Measurements from ENCODE around the gene MBTPS1.

Gene MBTPS1

DNA sequence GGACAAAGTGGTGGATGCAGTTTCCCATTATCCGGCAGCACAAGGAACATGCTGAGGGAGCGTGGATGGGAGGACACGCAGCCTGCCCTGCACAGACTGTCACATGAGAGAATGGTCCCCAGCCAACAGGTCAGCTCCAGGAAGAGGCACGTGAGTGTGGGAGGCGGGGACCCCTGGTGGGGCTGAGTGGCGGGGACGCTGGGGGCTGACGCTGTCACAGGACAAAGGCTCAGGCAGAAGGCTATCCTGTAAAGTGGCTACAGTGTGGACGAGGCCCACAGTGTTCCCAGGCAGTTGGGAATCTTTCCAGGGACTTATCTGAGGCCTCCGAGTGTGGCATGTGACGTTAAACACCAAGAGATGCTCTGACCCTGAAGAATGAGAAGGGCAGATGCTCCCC lies 30.4 kb downstream of the MBTPS1 start:
- peaks cover 67% of the 10 kb centered on the region for H3K4me1 ChIP-seq (ENCODE audit: low read depth, poor library complexity, severe bottlenecking)
- H3K36me3 ChIP-seq (ENCODE audit: insufficient read depth): no peaks in the 10 kb centered on the region
- no peak overlapping the region for H3K27ac ChIP-seq
- no peaks in the 10 kb centered on the region; the same call in 1 of the 2 replicates for H4K20me1 ChIP-seq (ENCODE audit: insufficient read depth)
- no peaks in the 10 kb centered on the region for H3K27me3 ChIP-seq (ENCODE audit: insufficient read depth, low read depth)
- no peak overlapping the region for H2AFZ ChIP-seq (ENCODE audit: low read depth)
- no peak overlapping the region for H3K9ac ChIP-seq
- TF ChIP-seq, protein P1, sequence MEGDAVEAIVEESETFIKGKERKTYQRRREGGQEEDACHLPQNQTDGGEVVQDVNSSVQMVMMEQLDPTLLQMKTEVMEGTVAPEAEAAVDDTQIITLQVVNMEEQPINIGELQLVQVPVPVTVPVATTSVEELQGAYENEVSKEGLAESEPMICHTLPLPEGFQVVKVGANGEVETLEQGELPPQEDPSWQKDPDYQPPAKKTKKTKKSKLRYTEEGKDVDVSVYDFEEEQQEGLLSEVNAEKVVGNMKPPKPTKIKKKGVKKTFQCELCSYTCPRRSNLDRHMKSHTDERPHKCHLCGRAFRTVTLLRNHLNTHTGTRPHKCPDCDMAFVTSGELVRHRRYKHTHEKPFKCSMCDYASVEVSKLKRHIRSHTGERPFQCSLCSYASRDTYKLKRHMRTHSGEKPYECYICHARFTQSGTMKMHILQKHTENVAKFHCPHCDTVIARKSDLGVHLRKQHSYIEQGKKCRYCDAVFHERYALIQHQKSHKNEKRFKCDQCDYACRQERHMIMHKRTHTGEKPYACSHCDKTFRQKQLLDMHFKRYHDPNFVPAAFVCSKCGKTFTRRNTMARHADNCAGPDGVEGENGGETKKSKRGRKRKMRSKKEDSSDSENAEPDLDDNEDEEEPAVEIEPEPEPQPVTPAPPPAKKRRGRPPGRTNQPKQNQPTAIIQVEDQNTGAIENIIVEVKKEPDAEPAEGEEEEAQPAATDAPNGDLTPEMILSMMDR (conservative IDR thresholded peaks at IDR 0.05; ENCODE audit: low read depth, low read length): no peak
- no peak overlapping the region for H3K4me3 ChIP-seq (IDR thresholded peaks at IDR 0.05; ENCODE audit: insufficient read depth, low read depth, low read length)
- no peaks in the 10 kb centered on the region for H3K79me2 ChIP-seq (ENCODE audit: insufficient read depth, low read depth)
- no peak overlapping the region; the same call in 1 of the 2 replicates for H3K4me2 ChIP-seq

DNA sequence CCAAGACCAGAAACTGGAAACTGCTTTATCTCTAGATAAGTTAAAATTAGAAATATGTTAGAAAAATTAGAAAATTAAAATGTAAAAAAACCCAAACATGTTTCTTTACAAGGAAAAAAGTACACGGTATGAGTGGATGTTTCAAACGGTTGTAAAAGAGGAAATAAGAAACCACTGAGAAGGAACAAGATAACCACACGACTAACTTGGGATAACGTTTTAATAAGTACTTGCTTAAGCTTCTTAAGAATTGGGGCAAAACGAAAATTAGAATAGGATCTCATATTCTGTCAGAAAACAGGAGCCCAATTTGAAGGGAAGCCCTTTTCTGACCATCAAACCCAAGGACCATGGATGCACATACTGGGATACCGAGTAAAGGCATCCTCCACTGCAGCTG lies 31.0 kb downstream of the MBTPS1 start:
- Histone ChIP-seq H2AFZ (ENCODE audit: low read depth) (no peak overlapping the region), H3K4me3 (IDR thresholded peaks at IDR 0.05; ENCODE audit: insufficient read depth, low read depth, low read length) (no peak overlapping the region), H3K79me2 (ENCODE audit: insufficient read depth, low read depth) (no peaks in the 10 kb centered on the region), H4K20me1 (ENCODE audit: insufficient read depth) (no peaks in the 10 kb centered on the region; the same call in 1 of the 2 replicates), H3K27me3 (ENCODE audit: insufficient read depth, low read depth) (no peaks in the 10 kb centered on the region), H3K36me3 (ENCODE audit: insufficient read depth) (no peaks in the 10 kb centered on the region), H3K4me1 (ENCODE audit: low read depth, poor library complexity, severe bottlenecking) (peaks cover 61% of the 10 kb centered on the region), H3K4me2 (no peak overlapping the region), H3K9ac (no peak overlapping the region), H3K27ac (no peak overlapping the region)
- TF ChIP-seq, protein P1 (conservative IDR thresholded peaks at IDR 0.05; ENCODE audit: low read depth, low read length): no peak

DNA sequence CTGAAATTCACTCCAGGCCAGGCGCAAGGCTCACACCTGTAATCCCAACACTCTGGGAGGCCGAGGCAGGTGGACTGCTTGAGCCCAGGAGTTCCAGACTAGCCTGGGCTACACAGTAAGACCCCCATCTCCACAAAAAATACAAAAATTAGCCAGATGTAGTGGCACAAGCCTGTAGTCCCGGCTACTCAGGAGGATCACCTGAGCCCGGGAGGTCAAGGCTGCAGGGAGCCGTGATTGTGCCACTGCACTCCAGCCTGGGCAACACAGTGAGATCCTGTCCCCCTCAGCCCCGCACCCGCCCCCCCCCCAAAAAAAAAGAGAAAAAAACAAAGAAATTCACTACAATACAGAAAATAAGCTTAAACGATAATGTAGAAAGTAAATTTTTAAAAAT lies 31.5 kb downstream of the MBTPS1 start:
- TF ChIP-seq, protein P1 (conservative IDR thresholded peaks at IDR 0.05; ENCODE audit: low read depth, low read length): no peak
- H3K36me3 ChIP-seq (ENCODE audit: insufficient read depth): no peaks in the 10 kb centered on the region

DNA sequence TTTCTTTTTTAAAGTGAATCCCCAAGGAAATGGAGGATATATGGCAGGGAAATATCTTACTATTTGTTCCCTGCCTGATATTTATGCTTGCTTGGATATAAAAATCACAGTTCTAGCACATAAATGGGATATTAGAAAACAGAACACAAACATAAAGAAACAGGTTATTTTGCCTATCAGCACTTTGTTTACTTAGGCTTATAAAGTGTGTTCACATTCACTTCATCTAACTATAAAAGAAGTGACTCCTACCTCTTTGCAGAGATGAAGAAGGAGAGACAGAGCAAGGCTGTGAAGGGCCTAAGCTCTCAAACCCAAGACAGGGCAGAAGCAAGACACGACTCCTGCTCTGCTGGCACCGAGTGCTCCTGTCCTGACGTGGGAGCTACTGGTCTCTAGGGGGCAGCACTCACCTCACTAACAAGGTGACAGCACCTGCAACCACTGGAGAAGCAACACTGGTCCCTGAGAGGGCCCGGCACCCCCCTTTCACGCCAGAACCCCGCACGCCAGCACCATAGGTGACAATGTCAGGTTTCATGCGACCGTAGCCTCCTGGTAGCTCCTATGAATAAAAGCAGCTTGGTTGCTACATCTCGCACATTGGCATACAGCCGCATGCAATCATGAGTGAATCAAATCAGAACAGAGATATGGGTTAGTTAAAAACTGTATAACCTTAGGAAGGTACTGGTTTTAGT lies 32.0 kb downstream of the MBTPS1 start:
- no peak overlapping the region for H3K9ac ChIP-seq
- no peaks in the 10 kb centered on the region; the same call in 1 of the 2 replicates for H4K20me1 ChIP-seq (ENCODE audit: insufficient read depth)
- no peaks in the 10 kb centered on the region for H3K36me3 ChIP-seq (ENCODE audit: insufficient read depth)
- no peaks in the 10 kb centered on the region for H3K27me3 ChIP-seq (ENCODE audit: insufficient read depth, low read depth)
- no peak overlapping the region for H3K4me3 ChIP-seq (IDR thresholded peaks at IDR 0.05; ENCODE audit: insufficient read depth, low read depth, low read length)
- no peak overlapping the region for H3K4me2 ChIP-seq
- peaks cover 51% of the 10 kb centered on the region for H3K4me1 ChIP-seq (ENCODE audit: low read depth, poor library complexity, severe bottlenecking)
- H3K27ac ChIP-seq: no peak overlapping the region
- H2AFZ ChIP-seq (ENCODE audit: low read depth): no peak overlapping the region
- TF ChIP-seq, protein P1 (conservative IDR thresholded peaks at IDR 0.05; ENCODE audit: low read depth, low read length): peak; percentile 90
- no peaks in the 10 kb centered on the region for H3K79me2 ChIP-seq (ENCODE audit: insufficient read depth, low read depth)

More for the DNA sequence above, 31.5 kb downstream of the MBTPS1 start:
- no peak overlapping the region for H3K4me2 ChIP-seq
- peaks cover 56% of the 10 kb centered on the region for H3K4me1 ChIP-seq (ENCODE audit: low read depth, poor library complexity, severe bottlenecking)
- H3K79me2 ChIP-seq (ENCODE audit: insufficient read depth, low read depth): no peaks in the 10 kb centered on the region
- no peak overlapping the region for H3K27ac ChIP-seq
- no peaks in the 10 kb centered on the region; the same call in 1 of the 2 replicates for H4K20me1 ChIP-seq (ENCODE audit: insufficient read depth)
- no peak overlapping the region for H2AFZ ChIP-seq (ENCODE audit: low read depth)
- no peak overlapping the region for H3K4me3 ChIP-seq (IDR thresholded peaks at IDR 0.05; ENCODE audit: insufficient read depth, low read depth, low read length)
- no peak overlapping the region for H3K9ac ChIP-seq
- H3K27me3 ChIP-seq (ENCODE audit: insufficient read depth, low read depth): no peaks in the 10 kb centered on the region

Data from KMS-11 (cell line).